Stimulated activated memory B cell treated with anti-CD40 and anti-IgM and Interleukin-4, amounts not matched to agents 10 μg/mL and 1 μg/mL and 100 μg/mL, for 72 hours (primary cell): ENCODE measurements around the gene C11orf87.

Experiments
- ATAC-seq: fragments of 150-1000 bp; cut with Tn5 transposase; 2 replicates; pipeline ENCODE4 v1.10.0; 2021
- H3K27ac Mint-ChIP-seq: one replicate; pipeline ENCODE4 v1.8.0; 2022; ENCODE audit warnings: mild to moderate bottlenecking, mixed read lengths
- H3K27me3 Mint-ChIP-seq: one replicate; pipeline ENCODE4 v1.8.0; 2022; ENCODE audit warnings: mixed read lengths
- H3K36me3 Mint-ChIP-seq: one replicate; pipeline ENCODE4 v1.8.0; 2022; ENCODE audit warnings: mixed read lengths
- H3K4me1 Mint-ChIP-seq: one replicate; pipeline ENCODE4 v1.8.0; 2022; ENCODE audit warnings: mixed read lengths
- H3K4me3 Mint-ChIP-seq: one replicate; pipeline ENCODE4 v1.8.0; 2022; ENCODE audit warnings: mild to moderate bottlenecking, moderate library complexity, mixed read lengths
- H3K9me3 Mint-ChIP-seq: one replicate; pipeline ENCODE4 v1.8.0; 2022; ENCODE audit warnings: mixed read lengths

C11orf87 gene

DNA sequence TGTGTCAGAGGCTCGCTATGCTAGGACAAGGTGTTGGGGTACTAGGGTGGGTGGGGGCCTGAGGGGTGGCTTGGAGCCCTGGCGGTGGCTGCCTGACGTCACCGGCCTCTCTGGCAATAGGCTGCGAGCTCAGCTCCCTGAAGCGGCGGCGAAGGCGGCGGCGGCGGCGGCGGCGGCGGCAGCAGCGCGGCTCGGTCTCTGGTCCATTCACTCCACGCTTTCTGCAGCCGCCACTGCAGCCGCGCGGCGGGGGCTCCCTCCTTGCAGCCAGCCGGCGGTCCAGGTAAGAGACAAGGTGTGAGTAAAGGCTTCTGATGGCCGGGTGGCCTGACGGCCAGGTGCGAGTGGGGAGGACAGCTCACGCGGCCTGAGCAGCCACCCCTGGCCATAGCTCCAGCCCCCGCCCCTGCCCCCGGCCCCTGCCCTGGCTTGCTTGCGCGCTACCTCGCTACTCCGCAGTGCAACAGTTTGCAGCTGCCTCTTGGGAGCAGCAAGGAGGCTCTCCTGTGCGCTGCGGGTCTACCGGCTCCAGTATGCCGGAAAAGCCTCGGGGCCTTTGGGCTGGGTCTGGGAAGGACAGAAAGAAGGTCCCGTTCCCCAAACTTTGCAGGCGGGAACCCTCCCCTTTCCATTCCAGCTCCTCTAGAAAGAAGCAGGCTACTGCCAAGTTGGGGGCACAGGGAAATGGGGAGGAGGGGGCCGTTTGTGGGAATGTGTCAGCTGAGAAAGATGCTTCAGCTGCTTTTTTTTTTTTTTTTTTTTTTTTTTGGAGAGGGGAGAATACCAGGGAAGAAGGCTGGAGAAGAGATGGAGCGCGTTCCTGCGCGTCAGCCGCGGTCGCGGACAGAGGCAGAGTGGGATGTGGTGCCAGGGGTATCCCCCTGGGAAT lies at the start of gene C11orf87:
C11orf87 (plus strand) TSS at position 210 of the 889 bp plus-strand sequence. CDS start 1,444 bp downstream, outside the sequence.
- no peaks in the 10 kb centered on the region for H3K4me1 Mint-ChIP-seq
- no peak for ATAC-seq

DNA sequence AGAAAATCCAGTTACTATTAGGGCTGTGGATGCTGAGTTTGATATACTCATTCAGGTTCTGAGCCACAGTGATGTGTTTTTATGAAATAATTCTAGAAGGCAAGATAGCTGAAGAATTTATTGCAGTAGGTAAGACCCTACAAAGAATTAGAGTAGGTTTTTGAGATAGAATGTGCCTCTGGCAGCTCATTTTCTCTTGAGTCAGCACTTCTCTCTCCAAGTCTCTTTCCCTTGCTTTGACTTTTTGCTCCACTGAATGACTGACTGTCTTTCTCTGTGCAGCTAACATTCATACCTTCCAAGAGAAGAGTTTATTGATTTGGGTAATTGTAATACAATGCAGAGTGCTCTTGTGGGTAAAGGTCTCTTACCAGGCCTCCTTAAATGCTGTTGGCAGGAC lies 48.0 kb upstream of the C11orf87 start:
- H3K4me1 Mint-ChIP-seq, result no peaks in the 10 kb centered on the region
- no peaks in the 10 kb centered on the region for H3K36me3 Mint-ChIP-seq
- no peak overlapping the region for H3K27ac Mint-ChIP-seq
- no peaks in the 10 kb centered on the region for H3K27me3 Mint-ChIP-seq
- no peak overlapping the region for H3K4me3 Mint-ChIP-seq
- H3K9me3 Mint-ChIP-seq, result peaks cover 7% of the 10 kb centered on the region
- ATAC-seq, result no peak

More for the DNA sequence above, at the start of gene C11orf87:
- Mint-ChIP-seq H3K4me3 (no peak within 1 kb of the TSS), H3K27ac (no peak within 1 kb of the TSS), H3K9me3 (peaks cover 4% of the 10 kb centered on the region), H3K27me3 (peaks cover 44% of the 10 kb centered on the region), H3K36me3 (peaks cover 6% of the 10 kb centered on the region)

DNA sequence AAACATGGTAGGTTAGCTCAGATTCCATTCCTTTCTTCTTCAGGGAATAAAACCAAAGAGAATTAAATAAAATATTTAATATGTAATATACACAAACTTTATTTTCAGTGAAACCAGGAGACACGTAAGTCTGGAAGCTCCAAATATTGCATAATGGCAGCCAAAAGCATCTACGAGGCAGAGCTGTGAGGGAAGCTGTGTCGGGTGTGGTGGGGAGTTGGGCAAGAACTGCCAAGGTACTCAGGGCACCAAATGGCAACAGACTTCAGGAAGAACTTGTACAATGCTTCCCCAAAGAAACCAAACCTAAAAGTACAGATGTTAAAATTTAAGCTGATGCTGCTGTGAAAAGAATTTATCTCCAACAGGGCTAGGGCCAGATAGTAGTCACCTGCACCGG lies 47.5 kb upstream of the C11orf87 start:
- Mint-ChIP-seq H3K9me3 (peaks cover 5% of the 10 kb centered on the region), H3K4me1 (no peaks in the 10 kb centered on the region), H3K4me3 (no peak overlapping the region), H3K27ac (no peak overlapping the region), H3K36me3 (no peaks in the 10 kb centered on the region), H3K27me3 (no peaks in the 10 kb centered on the region)
- no peak for ATAC-seq

DNA sequence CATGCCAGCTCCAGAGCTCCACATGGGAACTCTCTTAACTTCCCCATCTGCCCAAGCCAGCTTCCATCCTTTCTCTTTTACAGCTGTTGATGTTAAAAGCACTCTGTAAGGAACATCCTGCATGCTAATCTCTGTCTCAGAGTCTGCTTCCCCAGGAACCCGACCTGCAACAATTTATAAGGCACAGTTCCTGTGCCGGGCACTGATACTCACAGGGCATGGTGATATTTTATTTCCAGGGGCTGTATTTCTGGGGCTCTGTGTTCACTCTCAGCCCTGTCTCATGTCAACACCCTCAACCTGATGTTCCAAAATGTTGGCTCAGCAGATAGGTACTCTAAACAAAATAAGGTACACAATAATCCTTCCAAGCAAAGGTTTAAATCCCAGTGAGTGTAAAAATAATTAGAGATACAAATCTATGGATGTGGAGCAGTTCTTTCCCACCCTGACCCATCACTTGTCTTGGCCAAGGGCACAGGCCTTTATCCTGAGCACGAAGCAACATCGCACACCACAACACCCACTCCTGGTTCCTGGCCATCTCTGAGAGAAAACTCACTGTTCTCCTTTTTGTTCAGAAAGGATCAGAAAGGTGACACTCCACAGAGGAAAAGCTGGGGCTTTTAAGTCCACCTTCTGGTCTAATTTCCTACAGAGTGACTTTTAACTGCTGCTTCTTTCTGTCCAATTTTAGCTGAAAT lies 44.8 kb upstream of the C11orf87 start:
- no peak for ATAC-seq
- no peaks in the 10 kb centered on the region for H3K36me3 Mint-ChIP-seq

DNA sequence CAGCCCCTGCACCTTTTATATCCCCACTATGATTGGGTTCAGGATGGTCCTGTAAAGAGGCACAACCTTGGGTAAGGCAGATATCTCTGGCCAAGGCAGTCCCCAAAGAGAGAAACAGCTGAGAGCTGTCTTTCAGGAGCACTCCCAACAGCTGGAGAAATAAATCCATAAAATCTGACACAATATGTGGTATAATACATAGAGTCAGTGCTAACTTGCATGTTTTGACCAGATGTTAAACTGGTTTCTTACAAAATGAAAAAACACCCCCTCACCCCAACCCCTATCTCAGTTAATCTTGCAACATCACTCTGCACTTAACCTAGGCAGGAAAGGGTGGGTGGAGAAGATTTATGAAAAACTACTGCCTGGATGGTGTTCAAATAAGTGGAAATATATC lies 44.0 kb upstream of the C11orf87 start:
- Mint-ChIP-seq H3K27ac (no peak overlapping the region), H3K9me3 (peaks cover 6% of the 10 kb centered on the region), H3K4me1 (no peaks in the 10 kb centered on the region), H3K36me3 (no peaks in the 10 kb centered on the region), H3K27me3 (no peaks in the 10 kb centered on the region), H3K4me3 (no peak overlapping the region)
- no peak for ATAC-seq

More for the DNA sequence above, 44.8 kb upstream of the C11orf87 start:
- Mint-ChIP-seq H3K4me1 (no peaks in the 10 kb centered on the region), H3K4me3 (no peak overlapping the region), H3K27ac (no peak overlapping the region), H3K9me3 (peaks cover 6% of the 10 kb centered on the region), H3K27me3 (no peaks in the 10 kb centered on the region)

DNA sequence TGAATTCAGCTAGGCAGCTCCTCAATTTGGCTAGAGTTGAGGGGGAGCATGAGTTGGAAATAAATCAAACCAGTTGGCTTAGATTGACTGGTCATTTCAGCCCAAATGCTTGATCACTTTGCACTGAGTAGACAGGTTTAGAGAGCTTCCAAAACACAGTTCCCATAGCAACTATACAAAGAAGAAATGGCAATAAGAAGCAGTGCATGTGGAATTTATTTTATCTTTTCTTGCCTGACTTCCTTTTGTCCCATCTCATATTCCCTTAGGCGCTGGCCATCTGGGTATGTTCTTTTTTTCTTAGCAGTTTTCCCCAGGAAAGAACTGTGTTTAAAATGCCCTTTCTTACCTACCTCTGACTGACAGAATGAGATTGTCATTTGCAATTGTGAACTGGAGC lies 38.7 kb upstream of the C11orf87 start:
- Mint-ChIP-seq H3K36me3 (no peaks in the 10 kb centered on the region), H3K27ac (no peak overlapping the region), H3K27me3 (no peaks in the 10 kb centered on the region), H3K4me3 (no peak overlapping the region), H3K9me3 (peaks cover 6% of the 10 kb centered on the region), H3K4me1 (no peaks in the 10 kb centered on the region)
- no peak for ATAC-seq

DNA sequence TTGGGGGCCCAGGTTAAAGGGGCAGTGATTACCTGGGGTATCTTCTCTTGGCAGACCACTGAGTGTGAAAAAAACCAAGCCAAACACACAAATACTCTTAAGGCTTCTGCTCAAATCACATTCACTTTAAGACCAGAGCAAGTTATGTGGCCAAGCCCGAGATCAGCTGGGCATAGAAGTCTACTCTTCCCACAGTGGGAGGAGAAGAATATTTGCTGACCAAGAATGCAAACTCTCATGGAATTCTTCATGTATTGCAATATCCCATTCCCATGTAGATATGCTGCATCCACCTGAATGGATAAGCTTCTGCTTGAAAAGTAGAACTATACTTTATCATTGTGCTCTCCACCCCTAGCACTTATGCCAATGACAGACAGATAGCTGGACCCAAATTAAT lies 37.1 kb upstream of the C11orf87 start:
- Mint-ChIP-seq H3K36me3 (no peaks in the 10 kb centered on the region), H3K9me3 (peaks cover 6% of the 10 kb centered on the region)
- no peak for ATAC-seq

DNA sequence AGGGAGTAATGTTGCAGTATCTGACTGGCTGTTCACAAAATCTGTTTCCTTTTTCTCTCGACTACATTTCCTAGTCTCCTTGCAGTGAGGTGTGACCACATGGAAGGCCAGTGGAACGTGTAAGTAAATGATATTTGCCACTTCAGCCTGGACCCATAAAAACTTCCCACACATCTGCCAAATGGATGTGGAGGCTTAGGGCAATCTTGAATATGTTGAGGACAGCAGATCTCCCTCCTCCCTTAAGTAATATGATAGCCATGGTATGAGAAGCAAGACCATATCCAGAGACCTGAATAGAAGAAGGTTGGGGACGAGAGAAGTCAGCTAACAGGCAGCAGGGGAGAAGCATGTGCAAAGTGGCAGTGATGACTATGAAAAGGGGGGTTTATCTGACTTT lies 33.0 kb upstream of the C11orf87 start:
- Mint-ChIP-seq H3K27me3 (no peaks in the 10 kb centered on the region), H3K4me3 (no peak overlapping the region), H3K27ac (no peak overlapping the region), H3K4me1 (no peaks in the 10 kb centered on the region), H3K9me3 (no peaks in the 10 kb centered on the region), H3K36me3 (no peaks in the 10 kb centered on the region)
- ATAC-seq, result no peak

More for the DNA sequence above, 37.1 kb upstream of the C11orf87 start:
- H3K27ac Mint-ChIP-seq, result no peak overlapping the region
- no peak overlapping the region for H3K4me3 Mint-ChIP-seq
- no peaks in the 10 kb centered on the region for H3K27me3 Mint-ChIP-seq
- H3K4me1 Mint-ChIP-seq, result no peaks in the 10 kb centered on the region

DNA sequence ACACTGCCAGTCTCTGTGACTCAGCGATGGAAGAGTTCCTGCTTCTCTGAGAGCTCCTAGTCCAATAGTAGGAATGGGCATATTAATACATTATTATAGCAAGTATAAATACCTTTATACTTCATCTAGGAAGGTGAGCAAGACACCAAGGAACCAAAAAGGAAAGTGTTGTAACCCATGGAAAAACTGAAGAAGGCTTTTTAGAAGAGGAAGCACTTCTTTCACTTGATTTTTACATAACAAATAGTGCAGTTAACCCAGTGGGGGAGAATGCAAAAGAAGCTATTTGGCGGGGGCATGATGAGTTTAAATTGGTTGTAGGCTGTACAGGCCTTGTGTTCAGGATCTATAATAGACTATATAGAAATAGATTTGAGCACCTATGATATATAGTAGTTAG lies 31.2 kb upstream of the C11orf87 start:
- ATAC-seq, result no peak
- Mint-ChIP-seq H3K4me1 (no peaks in the 10 kb centered on the region), H3K9me3 (peaks cover 4% of the 10 kb centered on the region), H3K4me3 (no peak overlapping the region), H3K27ac (no peak overlapping the region), H3K36me3 (no peaks in the 10 kb centered on the region), H3K27me3 (no peaks in the 10 kb centered on the region)

DNA sequence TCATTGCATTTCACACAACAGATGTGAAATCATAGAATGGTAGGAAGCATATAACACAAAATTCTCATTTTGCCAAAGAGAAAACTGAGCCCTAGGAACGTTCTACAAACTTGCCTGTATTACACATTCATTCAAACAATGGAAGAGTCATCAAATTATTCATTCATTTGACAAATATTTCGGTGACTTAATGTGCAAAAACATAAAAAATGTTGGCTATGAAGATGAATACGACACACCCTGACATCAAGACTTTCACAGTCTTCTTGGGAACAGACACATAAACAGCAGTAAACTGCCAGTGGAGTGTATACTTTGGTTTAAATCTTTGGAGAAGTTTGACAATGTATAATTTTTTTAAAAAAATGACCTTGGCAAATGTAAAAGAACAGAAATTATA lies 20.4 kb upstream of the C11orf87 start:
- Mint-ChIP-seq H3K27ac (no peak overlapping the region), H3K27me3 (no peaks in the 10 kb centered on the region), H3K36me3 (no peaks in the 10 kb centered on the region), H3K9me3 (no peaks in the 10 kb centered on the region), H3K4me1 (no peaks in the 10 kb centered on the region), H3K4me3 (no peak overlapping the region)
- ATAC-seq, result no peak

DNA sequence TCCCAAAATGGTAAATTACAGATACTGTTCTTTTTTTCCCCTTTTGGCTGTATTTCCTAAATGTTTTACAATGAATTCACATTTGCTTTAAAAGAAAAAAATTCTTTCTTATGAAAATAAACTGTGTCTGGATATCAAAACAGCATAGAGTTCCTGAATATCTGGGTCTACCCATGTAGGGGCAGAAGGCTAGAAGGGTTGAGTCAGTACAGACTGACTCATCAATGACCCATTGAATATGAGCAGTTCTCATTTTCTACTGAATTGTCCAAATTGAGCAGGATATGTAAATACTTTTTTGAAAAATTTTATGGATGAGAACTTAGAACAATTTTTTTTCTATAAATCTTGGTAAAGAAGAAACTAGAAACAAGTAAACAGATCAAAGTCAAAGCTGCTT lies 16.3 kb upstream of the C11orf87 start:
- H3K27me3 Mint-ChIP-seq, result no peaks in the 10 kb centered on the region
- no peaks in the 10 kb centered on the region for H3K4me1 Mint-ChIP-seq
- no peaks in the 10 kb centered on the region for H3K36me3 Mint-ChIP-seq
- no peak overlapping the region for H3K4me3 Mint-ChIP-seq
- ATAC-seq, result no peak
- no peaks in the 10 kb centered on the region for H3K9me3 Mint-ChIP-seq
- H3K27ac Mint-ChIP-seq, result no peak overlapping the region

DNA sequence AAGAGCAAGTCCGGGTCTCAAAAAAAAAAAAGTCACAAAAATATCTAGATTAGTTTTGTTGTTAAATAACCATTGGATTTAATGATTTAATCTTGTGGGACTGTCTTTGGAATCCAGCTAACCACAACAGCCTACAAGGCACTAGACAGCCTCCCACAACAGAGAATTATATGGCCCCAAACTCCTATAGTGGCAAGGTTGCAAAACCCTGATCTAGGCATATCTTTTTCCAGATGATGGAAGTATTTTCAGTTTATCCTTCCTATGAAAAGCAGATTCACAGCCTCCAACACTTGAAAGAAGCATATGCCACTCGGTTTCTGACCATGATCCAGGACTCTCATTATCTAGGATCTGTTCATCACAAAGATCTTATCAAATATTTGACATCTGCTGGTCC lies 5.4 kb upstream of the C11orf87 start:
- H3K27ac Mint-ChIP-seq, result no peak overlapping the region
- H3K4me3 Mint-ChIP-seq, result no peak overlapping the region
- H3K4me1 Mint-ChIP-seq, result no peaks in the 10 kb centered on the region
- no peaks in the 10 kb centered on the region for H3K9me3 Mint-ChIP-seq
- no peak for ATAC-seq
- no peaks in the 10 kb centered on the region for H3K36me3 Mint-ChIP-seq
- H3K27me3 Mint-ChIP-seq, result peaks cover 9% of the 10 kb centered on the region

DNA sequence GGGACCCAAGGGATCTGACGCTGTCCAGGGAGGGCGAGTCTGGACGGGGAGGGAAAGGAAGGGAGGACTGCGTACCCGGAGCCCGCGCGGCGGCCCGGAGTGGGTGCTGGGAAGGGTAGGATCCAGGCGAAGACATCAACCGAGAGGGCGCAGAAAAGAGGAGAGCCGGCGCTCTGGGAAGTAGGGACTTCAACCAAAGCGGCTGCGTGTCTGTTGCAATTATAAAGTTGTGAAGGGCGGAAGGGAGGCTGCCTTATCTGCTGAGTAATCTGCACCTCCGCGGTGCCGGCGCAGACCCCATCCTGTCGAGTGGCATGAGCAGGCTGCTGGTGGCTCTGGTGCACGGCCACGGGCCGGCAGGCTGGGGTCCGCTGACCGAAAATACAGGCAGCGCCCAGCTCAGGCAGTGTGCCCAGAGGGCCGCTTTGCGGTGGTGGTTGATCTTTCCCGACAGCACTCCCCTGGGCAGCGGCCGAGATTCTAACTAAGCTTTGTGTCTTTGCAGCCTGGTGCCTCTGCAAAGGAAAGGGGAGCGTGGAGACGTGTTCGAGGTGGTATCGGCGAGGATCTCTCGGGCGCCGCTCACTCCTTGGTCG lies 978 bp downstream of the C11orf87 start:
- Mint-ChIP-seq H3K4me3 (no peak overlapping the region), H3K36me3 (peaks cover 6% of the 10 kb centered on the region), H3K9me3 (peaks cover 4% of the 10 kb centered on the region), H3K27ac (no peak overlapping the region), H3K4me1 (no peaks in the 10 kb centered on the region), H3K27me3 (peaks cover 44% of the 10 kb centered on the region)
- ATAC-seq, result no peak

DNA sequence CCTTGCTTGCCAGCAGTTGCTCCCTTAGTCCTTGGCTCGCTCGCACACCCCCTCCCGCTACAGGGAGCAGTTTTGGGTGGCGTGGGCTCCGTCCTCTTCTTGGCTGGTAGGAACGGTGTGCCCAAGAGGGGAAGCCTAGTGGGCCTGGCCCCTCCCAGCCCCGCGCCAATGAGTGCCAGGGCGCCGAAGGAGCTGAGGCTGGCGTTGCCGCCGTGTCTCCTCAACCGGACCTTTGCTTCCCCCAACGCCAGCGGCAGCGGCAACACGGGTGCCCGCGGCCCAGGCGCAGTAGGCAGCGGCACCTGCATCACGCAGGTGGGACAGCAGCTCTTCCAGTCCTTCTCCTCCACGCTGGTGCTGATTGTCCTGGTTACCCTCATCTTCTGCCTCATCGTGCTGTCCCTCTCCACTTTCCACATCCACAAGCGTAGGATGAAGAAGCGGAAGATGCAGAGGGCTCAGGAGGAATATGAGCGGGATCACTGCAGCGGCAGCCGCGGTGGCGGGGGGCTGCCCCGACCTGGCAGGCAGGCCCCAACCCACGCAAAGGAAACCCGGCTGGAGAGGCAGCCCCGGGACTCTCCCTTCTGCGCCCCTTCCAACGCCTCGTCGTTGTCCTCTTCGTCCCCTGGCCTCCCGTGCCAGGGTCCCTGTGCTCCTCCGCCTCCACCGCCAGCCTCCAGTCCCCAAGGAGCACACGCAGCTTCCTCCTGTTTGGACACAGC lies 1.6 kb downstream of the C11orf87 start:
- Mint-ChIP-seq H3K27ac (no peak overlapping the region), H3K9me3 (peaks cover 4% of the 10 kb centered on the region), H3K4me3 (no peak overlapping the region), H3K36me3 (peaks cover 6% of the 10 kb centered on the region), H3K4me1 (no peaks in the 10 kb centered on the region), H3K27me3 (peaks cover 44% of the 10 kb centered on the region)
- ATAC-seq, result no peak

DNA sequence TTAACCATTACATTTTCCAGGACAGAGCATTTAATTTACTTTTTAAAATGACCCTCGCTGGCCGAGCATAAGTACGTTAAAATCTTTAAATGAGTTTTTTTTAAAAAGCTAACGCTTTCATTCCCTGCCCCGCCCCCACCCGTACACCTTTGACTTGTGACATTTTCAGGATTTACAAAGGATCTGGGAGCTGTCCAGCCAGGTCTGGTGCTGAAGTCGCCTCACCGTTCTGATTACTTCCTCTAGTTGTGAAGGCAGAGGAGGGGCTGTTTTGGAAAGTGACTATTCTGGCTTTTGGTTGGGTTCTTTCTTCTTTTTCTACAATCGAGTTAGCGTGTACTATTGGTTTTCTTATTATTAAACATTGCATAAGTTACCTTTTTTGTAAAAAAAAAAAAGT lies 2.9 kb downstream of the C11orf87 start:
- H3K9me3 Mint-ChIP-seq, result peaks cover 4% of the 10 kb centered on the region
- ATAC-seq, result no peak
- no peak overlapping the region for H3K27ac Mint-ChIP-seq
- peaks cover 6% of the 10 kb centered on the region for H3K36me3 Mint-ChIP-seq
- no peaks in the 10 kb centered on the region for H3K4me1 Mint-ChIP-seq
- H3K27me3 Mint-ChIP-seq, result peaks cover 44% of the 10 kb centered on the region
- H3K4me3 Mint-ChIP-seq, result no peak overlapping the region
